HG03439 (cell line): ENCODE data around the gene SNRPD1.
"Not testable (repeated sequence)": the region's sequence is repeated elsewhere in the genome, so short reads cannot be mapped to it uniquely, and the experiment has no call there.

Experiments
- ATAC-seq: cut with Tn5 transposase; IDR thresholded peaks from one replicate; pipeline ENCODE4 v1.9.1; 2021; ENCODE audit warnings: mild to moderate bottlenecking, moderate library complexity; ENCODE audit not compliant: unreplicated experiment

The SNRPD1 gene

GRCh38 chr18:21634588-21635199, 22.6 kb downstream of the SNRPD1 start:
- ATAC-seq = no peak

- no peak for ATAC-seq
Observed at GRCh38 chr18:21636769-21637168, 24.7 kb downstream of the SNRPD1 start.

DNA sequence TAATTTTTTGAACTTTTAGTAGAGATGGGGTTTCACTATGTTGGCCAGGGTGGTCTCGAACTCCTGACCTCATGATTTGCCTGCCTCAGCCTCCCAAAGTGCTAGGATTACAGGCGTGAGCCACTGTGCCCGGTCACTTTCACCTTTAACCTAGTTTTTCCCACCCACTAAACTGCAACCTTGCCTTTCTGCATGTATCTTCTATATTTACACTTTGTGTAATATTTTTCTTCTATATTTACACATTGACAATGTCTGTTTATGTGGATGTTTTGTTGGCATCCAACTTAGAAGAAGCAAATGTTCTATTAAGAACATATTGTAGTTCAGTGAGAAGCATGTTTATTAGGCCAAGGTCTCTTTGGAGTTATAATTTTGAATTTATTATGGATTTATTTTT, 26.7 kb downstream of the SNRPD1 start:
- no peak for ATAC-seq

- not testable (repeated sequence) for ATAC-seq
Observed at GRCh38 chr18:21640375-21640774, 28.3 kb downstream of the SNRPD1 start.

GRCh38 chr18:21650311-21650710, 38.2 kb downstream of the SNRPD1 start:
- ATAC-seq = no peak

DNA sequence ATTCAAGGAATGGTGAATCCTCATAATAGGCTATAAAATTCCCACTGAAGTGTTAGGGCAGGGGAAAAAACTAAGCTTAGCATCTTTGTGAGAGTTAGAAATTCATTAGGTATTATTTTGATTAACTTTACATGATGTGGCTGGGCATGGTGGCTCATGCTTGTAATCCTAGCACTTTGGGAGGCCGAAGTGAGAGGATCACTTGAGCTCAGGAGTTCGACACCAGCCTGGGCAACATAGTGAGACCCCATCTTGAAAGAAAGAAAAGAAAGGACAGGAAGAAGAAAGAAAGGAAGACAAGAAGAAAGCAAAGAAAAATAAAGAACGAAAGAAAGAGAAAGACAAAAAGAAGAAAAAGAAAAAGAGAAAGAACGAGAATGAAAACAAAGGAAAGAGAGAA, 40.0 kb downstream of the SNRPD1 start:
- no peak for ATAC-seq

- no peak for ATAC-seq
Observed at GRCh38 chr18:21653361-21653760, 41.2 kb downstream of the SNRPD1 start.

- ATAC-seq = no peak
Observed at GRCh38 chr18:21656402-21656801, 44.3 kb downstream of the SNRPD1 start.

DNA sequence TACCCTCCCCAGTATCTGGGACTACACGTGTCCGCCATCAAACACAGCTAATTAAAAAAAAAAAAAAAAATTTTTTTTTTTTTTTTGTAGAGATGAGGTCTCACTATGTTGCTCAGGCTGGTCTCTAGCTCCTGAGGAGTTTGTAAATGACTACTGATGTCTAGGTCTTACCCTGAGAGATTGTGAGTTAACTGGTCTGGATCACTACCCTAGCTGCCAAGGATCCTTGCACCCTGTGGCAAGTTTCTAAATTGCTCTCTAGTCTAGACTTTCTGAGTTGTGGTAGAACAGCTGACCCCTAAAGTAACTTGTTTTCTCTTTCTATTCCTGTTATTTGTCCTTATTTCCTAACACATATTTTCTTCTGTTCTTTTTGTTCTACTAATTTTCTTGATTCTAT, 48.0 kb downstream of the SNRPD1 start:
- ATAC-seq = no peak

DNA sequence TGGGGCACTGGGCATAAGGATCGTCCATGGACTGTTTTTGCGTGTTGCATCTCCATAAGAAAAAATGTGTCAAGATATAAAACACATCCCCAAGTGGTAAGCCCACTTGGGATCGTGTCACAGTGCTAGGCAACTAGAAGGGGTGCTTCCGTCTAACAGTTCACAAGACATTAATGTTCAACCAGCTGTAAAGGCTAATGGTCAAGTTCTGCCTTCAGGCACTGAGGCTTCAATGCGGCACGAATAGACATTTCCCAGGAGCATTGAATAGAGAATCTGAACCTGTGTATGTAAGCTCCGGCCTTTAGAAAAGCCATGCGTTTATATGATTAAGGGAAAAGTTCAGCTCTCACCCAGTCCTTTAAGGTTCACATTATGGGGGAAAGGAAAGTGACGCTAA, 50.5 kb downstream of the SNRPD1 start:
- ATAC-seq = no peak

DNA sequence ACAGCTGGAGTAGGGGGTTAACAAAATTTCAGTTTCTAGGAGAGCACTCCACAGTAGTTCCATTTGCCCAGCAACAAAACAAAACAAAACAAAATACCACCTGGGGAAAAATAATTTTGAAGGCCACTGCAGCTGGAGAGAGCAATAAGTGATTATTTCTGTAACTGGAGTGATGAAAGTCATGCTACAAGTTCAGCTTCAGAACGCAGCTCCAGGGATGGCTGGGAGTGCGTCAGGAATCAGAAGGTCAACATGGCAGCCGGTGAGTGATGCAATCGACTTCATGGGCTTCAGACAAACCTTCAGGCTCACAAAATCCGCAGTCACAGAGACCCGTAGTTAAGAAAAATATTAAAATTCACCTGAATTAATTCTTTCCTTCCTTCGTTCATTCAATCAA, 51.5 kb downstream of the SNRPD1 start:
- no peak for ATAC-seq

- no peak for ATAC-seq
Observed at GRCh38 chr18:21664069-21664468, 52.0 kb downstream of the SNRPD1 start.

GRCh38 chr18:21669736-21670285, 57.7 kb downstream of the SNRPD1 start:
- no peak for ATAC-seq

DNA sequence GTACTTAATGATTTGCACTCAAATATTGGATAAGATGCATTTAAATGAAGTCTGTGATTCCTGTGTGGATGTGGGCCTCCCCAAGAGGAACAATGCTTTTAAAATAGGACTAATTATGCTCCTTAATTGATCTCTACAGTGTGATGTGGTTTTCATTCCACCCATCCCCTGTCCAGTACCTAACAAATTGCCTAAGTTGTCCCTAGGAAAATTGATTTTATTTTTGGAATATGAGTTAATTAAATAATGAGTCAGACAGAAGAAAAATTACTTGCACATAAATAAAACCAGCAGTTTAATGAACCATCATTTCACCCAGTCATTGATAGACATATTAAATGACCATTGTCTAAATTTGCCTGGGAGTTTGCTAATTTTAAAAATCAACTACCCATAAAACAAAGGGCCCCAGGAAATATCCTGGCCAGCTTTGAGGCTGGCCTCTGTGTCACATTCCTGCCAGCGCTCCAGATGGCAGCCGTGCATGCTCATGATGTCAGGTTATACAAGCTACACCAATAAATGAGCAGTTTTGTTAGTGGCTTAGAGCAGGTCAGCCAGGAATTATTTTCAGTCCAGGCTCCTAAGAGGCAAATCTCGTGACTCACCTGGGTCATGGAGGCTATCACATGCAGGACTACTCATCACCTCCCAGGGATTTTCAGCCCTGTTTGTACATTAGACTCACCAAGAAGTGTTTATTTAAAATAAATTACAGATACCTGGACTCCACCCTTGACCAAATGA, 60.6 kb downstream of the SNRPD1 start:
- no peak for ATAC-seq

DNA sequence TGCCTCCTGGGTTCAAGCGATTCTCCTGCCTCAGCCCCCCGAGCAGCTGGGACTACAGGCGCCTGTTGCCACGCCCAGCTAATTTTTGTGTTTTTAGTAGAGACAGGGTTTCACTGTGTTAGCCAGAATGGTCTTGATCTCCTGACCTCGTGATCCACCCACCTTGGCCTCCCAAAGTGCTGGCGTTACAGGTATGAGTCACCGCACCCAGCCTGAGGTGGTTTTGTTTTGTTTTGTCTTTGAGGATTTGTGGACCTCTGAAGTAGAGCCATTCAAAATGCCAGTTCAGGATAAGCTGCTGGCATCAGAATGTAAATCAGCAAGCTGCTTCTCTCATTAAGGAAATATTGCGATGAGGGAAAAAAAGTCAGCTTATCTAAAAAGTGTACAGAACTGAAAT, 63.2 kb downstream of the SNRPD1 start:
- ATAC-seq = not testable (repeated sequence)

DNA sequence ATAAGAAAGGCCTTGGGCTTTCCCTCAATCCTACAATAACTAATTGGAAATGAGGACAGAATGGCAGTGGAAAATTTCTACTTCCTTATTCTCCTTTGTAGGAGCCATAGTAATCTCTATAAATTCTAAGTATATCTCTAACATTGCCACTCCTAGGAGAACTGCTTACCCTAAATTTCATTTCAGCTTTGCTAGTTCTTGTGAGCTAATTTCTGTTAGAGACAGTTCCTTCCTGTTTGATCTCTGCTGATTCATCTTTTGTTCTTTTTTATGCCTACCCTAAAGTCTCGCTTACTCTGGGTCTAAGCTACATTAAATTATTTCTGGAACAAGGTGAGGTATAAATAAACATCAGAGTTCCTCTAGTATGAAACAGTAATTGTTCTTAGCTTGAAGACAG, 66.7 kb downstream of the SNRPD1 start:
- no peak for ATAC-seq

DNA sequence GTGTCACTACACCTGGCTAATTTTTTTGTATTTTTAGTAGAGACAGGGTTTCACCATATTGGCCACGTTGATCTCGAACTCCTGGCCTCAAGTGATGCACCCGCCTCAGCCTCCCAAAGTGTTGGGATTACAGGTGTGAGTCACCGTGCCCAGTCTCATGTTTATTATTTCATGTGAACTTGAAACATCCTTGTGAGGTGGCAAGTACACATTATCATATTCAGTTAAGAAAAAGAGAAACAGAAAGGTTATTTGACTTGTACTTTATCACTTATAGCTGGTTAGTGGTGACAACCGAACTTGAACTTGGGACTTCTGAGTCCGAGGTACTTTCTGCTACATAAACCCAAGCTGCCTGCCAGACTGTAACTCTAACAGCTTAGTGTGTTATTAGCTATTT, 68.0 kb downstream of the SNRPD1 start:
- no peak for ATAC-seq

DNA sequence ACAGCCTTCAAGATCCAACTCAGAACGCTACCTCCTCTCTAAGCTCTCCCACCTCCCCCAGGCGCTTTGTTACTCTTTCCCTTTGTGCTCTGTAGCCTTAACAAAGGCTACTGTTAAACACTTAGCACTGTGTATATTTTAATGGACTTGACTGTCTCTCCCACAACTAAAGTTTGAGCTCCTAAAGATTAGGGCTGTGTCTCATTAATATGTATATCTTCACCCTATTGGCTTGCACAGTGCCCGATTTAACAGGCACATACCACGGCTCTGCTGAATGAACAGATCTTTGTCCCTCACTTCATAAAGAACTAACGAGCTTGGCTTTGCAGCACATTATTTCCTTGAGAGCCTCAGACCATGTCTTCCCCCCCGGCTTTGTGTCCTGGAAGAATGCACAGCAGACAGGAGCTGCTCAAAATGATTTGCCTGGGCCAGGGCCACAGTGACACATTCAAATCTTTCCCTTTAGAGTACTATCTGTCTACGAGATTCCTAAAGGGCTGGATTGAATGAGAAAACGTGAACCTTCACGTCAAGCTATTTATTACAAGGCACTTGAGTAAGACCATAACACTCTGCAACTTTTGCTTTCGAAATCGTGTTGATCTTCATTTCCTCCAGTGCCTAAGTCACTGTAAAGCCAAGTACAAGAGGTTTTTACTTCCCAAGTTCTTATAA, 70.4 kb downstream of the SNRPD1 start:
- peak; percentile 38 for ATAC-seq
